Liver (tissue), 9 donors: ENCODE data around the gene MMEL1. TPM values are rescaled to one million over a fixed set of nuclear protein-coding genes. Genes with fewer than 3 reads are reported as not detected.

ENCODE experiments used
- DNase-seq: peaks from one replicate; pipeline ENCODE4 v3.0.0-alpha.2; 2017; ENCODE audit warnings: low spot score
- H3K27ac ChIP-seq, 2 donors: one replicate each; pipeline ENCODE4 v1.7.0; 2013; ENCODE audit warnings: inconsistent platforms in 2 of 2, low read length in 2 of 2, control low read depth in 1 of 2, low read depth in 1 of 2, mild to moderate bottlenecking in 1 of 2
- H3K27me3 ChIP-seq, 4 donors: one replicate each; pipeline versions ENCODE4 v1.6.1 to v1.7.0; 2013; ENCODE audit warnings: low read length in 3 of 4, inconsistent platforms in 1 of 4, mild to moderate bottlenecking in 1 of 4, moderate library complexity in 1 of 4; ENCODE audit not compliant: control insufficient read depth in 4 of 4, insufficient read depth in 4 of 4
- H3K36me3 ChIP-seq, 4 donors: one replicate each; pipeline versions ENCODE4 v1.6.1 to v1.7.0; 2013; ENCODE audit warnings: low read length in 3 of 4, mild to moderate bottlenecking in 3 of 4, low read depth in 1 of 4, moderate library complexity in 1 of 4; ENCODE audit not compliant: control insufficient read depth in 4 of 4, insufficient read depth in 3 of 4
- H3K4me1 ChIP-seq, 4 donors: one replicate each; pipeline versions ENCODE4 v1.6.1 to v1.7.0; 2013; ENCODE audit warnings: low read length in 3 of 4, mild to moderate bottlenecking in 3 of 4, moderate library complexity in 1 of 4; ENCODE audit not compliant: control insufficient read depth in 4 of 4, insufficient read depth in 4 of 4
- H3K4me3 ChIP-seq, 3 donors: one replicate each; pipeline versions ENCODE4 v1.6.1 to v1.7.0; 2013; ENCODE audit warnings: low read length in 3 of 3, control low read depth in 1 of 3, low read depth in 1 of 3, mild to moderate bottlenecking in 1 of 3
- H3K9ac ChIP-seq, 2 donors: one replicate each; pipeline ENCODE4 v1.7.0; 2013; ENCODE audit warnings: low read length in 2 of 2, mild to moderate bottlenecking in 2 of 2, moderate library complexity in 2 of 2, control low read depth in 1 of 2, low read depth in 1 of 2
- H3K9me3 ChIP-seq, 4 donors: one replicate each; pipeline versions ENCODE4 v1.6.1 to v1.7.0; 2013; ENCODE audit warnings: low read length in 3 of 4; ENCODE audit not compliant: control insufficient read depth in 4 of 4
- ATF3 ChIP-seq: IDR thresholded peaks from 2 replicates; pipeline ENCODE4 v1.6.1; 2016; ENCODE audit warnings: antibody characterized with exemption
- EGR1 ChIP-seq, 2 donors: IDR thresholded peaks; 2 replicates each; pipeline ENCODE4 v1.6.1; 2016 to 2018; ENCODE audit warnings: antibody characterized with exemption in 2 of 2, low read depth in 2 of 2
- FOXA1 ChIP-seq: IDR thresholded peaks from 2 replicates; pipeline ENCODE4 v1.6.1; 2016; ENCODE audit warnings: antibody characterized with exemption
- FOXA2 ChIP-seq: IDR thresholded peaks from 2 replicates; pipeline ENCODE4 v1.6.1; 2016; ENCODE audit warnings: antibody characterized with exemption
- HNF4A ChIP-seq, 2 donors: conservative IDR thresholded peaks; 2 replicates each; pipeline ENCODE4 v1.6.1; 2016; ENCODE audit warnings: antibody characterized with exemption in 2 of 2, mild to moderate bottlenecking in 2 of 2
- HNF4G ChIP-seq: IDR thresholded peaks from 2 replicates; pipeline ENCODE4 v1.6.1; 2016; ENCODE audit warnings: antibody characterized with exemption
- JUND ChIP-seq, 2 donors: IDR thresholded peaks; 2 replicates each; pipeline ENCODE4 v1.6.1; 2016; ENCODE audit warnings: antibody characterized with exemption in 2 of 2
- MAX ChIP-seq: IDR thresholded peaks from 2 replicates; pipeline ENCODE4 v1.6.1; 2016; ENCODE audit warnings: antibody characterized with exemption
- RAD21 ChIP-seq, 2 donors: IDR thresholded peaks; 2 replicates each; pipeline ENCODE4 v1.6.1; 2016; ENCODE audit warnings: antibody characterized with exemption in 2 of 2, mild to moderate bottlenecking in 2 of 2
- REST ChIP-seq: IDR thresholded peaks from 2 replicates; pipeline ENCODE4 v1.6.1; 2016; ENCODE audit warnings: antibody characterized with exemption, mild to moderate bottlenecking
- RXRA ChIP-seq, 2 donors: IDR thresholded peaks; 2 replicates each; pipeline ENCODE4 v1.6.1; 2017 to 2018; ENCODE audit warnings: antibody characterized with exemption in 2 of 2, mild to moderate bottlenecking in 1 of 2
- SP1 ChIP-seq: IDR thresholded peaks from 2 replicates; pipeline ENCODE4 v1.6.1; 2018; ENCODE audit warnings: antibody characterized with exemption, mild to moderate bottlenecking
- TAF1 ChIP-seq: conservative IDR thresholded peaks from 2 replicates; pipeline ENCODE4 v1.6.1; 2016; ENCODE audit warnings: antibody characterized with exemption, mild to moderate bottlenecking
- YY1 ChIP-seq: IDR thresholded peaks from 2 replicates; pipeline ENCODE4 v1.6.1; 2016; ENCODE audit warnings: antibody characterized with exemption, mild to moderate bottlenecking
- WGBS: extraction: QIAGEN DNeasy Blood & Tissue Kit; methylation state at CpG from one replicate; pipeline ENCODE4 v1.1.7; 2013; 5-methylcytosine and 5-hydroxymethylcytosine counted together
- polyA plus RNA-seq, 2 donors: library from polyadenylated mRNA; stranded (reverse) in 1 of 2; unstranded in 1 of 2; fragments of 200-250 nt in 1 of 2; fragments of >200 nt in 1 of 2; fragmentation: Nextera tagmentation in 1 of 2; extraction: Ambion mirVana in 1 of 2; gene quantifications; one replicate each; pipeline versions ENCODE4 v1.2.1 to v1.2.3, GENCODE V29; 2013 to 2015
- total RNA-seq, 2 donors: library from RNA; depleted of rRNA; stranded (reverse); fragments of >200 nt; gene quantifications; one replicate each; pipeline ENCODE4 v1.2.3, GENCODE V29; 2014
- TF ChIP-seq, protein P1 (sequence below): fragments of 150-350 bp; IDR thresholded peaks from 2 replicates; pipeline ENCODE4 v1.5.1; 2017; ENCODE audit warnings: improper control_type of control experiment, low read depth, low read length; ENCODE audit not compliant: missing input control
- TF ChIP-seq, protein P2 (sequence below): IDR thresholded peaks from 2 replicates; pipeline ENCODE4 v1.6.1; 2016; ENCODE audit warnings: antibody characterized with exemption
- donor health status: healthy.
- donor health status: healthy.
- donor health status: healthy.
- donor health status: healthy.
- donor health status: healthy.

The MMEL1 gene
- total and polyA plus RNA-seq, 4 donors, result under 0.01 to 0.42 TPM; not detected in 2

DNA sequence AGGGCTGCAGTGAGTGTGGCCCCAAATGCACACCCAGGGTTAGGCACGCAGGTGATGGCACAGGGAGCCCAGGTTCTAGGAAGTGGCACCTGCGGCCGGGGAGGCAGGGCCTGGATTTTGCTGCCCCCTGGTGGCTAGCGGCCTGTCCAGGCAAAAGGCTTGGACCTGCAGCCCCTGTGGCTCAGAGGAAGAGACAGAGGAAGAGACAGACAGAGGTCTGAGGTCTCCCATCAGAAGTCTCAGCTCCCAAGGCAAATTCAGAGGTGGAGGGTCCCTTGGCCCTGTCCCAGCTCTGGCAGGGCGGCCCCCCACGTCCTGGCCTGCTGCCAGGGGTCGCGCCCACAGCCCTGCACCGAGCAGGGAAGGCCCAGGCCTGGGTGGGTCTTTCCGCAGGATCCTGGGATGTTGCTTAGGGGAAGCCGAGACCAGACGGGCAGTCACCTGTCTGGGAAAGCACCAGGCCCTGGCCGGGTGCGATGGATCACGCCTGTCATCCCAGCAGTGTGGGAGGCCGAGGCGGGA, 84.7 kb downstream of the MMEL1 start:
- Histone ChIP-seq H3K9ac (peak overlapping the region; percentile 21 to 96), H3K27ac (peak overlapping the region; percentile 96 to 99), H3K36me3 (no peaks in the 10 kb centered on the region), H3K4me3 (peak overlapping the region in 1 of 3 donors; percentile 25), H3K27me3 (no peaks in the 10 kb centered on the region), H3K9me3 (no peaks in the 10 kb centered on the region), H3K4me1 (peaks cover 13 to 49% (median 29%) of the 10 kb centered on the region in 4 donors)
- peak; percentile 88 for DNase-seq
- under 1% methylated on average over 17 of the region's 17 CpGs for WGBS
- TF ChIP-seq MAX (peak; percentile 19), RXRA (IDR thresholded peaks at IDR 0.05) (no peak), JUND (IDR thresholded peaks at IDR 0.05) (no peak), RAD21 (IDR thresholded peaks at IDR 0.05) (peak; percentile 92 to 94), TAF1 (no peak), FOXA1 (no peak), HNF4G (no peak), SP1 (no peak), REST (no peak)
- TF ChIP-seq, protein P1, sequence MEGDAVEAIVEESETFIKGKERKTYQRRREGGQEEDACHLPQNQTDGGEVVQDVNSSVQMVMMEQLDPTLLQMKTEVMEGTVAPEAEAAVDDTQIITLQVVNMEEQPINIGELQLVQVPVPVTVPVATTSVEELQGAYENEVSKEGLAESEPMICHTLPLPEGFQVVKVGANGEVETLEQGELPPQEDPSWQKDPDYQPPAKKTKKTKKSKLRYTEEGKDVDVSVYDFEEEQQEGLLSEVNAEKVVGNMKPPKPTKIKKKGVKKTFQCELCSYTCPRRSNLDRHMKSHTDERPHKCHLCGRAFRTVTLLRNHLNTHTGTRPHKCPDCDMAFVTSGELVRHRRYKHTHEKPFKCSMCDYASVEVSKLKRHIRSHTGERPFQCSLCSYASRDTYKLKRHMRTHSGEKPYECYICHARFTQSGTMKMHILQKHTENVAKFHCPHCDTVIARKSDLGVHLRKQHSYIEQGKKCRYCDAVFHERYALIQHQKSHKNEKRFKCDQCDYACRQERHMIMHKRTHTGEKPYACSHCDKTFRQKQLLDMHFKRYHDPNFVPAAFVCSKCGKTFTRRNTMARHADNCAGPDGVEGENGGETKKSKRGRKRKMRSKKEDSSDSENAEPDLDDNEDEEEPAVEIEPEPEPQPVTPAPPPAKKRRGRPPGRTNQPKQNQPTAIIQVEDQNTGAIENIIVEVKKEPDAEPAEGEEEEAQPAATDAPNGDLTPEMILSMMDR, result peak; percentile 96

GRCh38 chr1:2547210-2548067, 85.4 kb downstream of the MMEL1 start:
- WGBS, result 13% methylated on average over 27 of the region's 27 CpGs
- no peak for DNase-seq

More at GRCh38 chr1:2547210-2548067, 85.4 kb downstream of the MMEL1 start:
- H3K9me3 ChIP-seq, result no peaks in the 10 kb centered on the region
- peaks cover 13 to 49% (median 29%) of the 10 kb centered on the region in 4 donors for H3K4me1 ChIP-seq
- peak overlapping the region in 1 of 2 donors; percentile 96 for H3K9ac ChIP-seq
- peak overlapping the region; percentile 96 to 99 for H3K27ac ChIP-seq
- H3K4me3 ChIP-seq, result peak overlapping the region; percentile 29 to 58 (median 48)
- TF ChIP-seq TAF1 (no peak), ATF3 (no peak), YY1 (no peak), RAD21 (IDR thresholded peaks at IDR 0.05) (no peak), REST (no peak), FOXA1 (no peak), HNF4A (conservative IDR thresholded peaks at IDR 0.05) (no peak), SP1 (no peak), HNF4G (no peak), EGR1 (IDR thresholded peaks at IDR 0.05; ENCODE audit: low read depth in 2 of 2) (no peak), MAX (no peak), RXRA (IDR thresholded peaks at IDR 0.05) (no peak), FOXA2 (no peak)
- TF ChIP-seq, protein P2, sequence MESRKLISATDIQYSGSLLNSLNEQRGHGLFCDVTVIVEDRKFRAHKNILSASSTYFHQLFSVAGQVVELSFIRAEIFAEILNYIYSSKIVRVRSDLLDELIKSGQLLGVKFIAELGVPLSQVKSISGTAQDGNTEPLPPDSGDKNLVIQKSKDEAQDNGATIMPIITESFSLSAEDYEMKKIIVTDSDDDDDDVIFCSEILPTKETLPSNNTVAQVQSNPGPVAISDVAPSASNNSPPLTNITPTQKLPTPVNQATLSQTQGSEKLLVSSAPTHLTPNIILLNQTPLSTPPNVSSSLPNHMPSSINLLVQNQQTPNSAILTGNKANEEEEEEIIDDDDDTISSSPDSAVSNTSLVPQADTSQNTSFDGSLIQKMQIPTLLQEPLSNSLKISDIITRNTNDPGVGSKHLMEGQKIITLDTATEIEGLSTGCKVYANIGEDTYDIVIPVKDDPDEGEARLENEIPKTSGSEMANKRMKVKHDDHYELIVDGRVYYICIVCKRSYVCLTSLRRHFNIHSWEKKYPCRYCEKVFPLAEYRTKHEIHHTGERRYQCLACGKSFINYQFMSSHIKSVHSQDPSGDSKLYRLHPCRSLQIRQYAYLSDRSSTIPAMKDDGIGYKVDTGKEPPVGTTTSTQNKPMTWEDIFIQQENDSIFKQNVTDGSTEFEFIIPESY, result no peak
- no peaks in the 10 kb centered on the region for H3K36me3 ChIP-seq
- H3K27me3 ChIP-seq, result no peaks in the 10 kb centered on the region
